OCI-LY1 (cell line): Measurements from ENCODE around the gene LCE1F.

ENCODE experiments used
- CTCF ChIP-seq: fragments of 200-600 bp; sonication (generic), shearing (Covaris generic); IDR thresholded peaks from 2 replicates; pipeline ENCODE4 v1.5.1; 2017; ENCODE audit warnings: mild to moderate bottlenecking, antibody characterized with exemption, low read length, moderate library complexity, mixed read lengths
- EZH2 ChIP-seq: fragments of 200-600 bp; sonication (generic), shearing (Covaris generic); IDR thresholded peaks from 2 replicates; pipeline ENCODE4 v1.8.0; 2017; ENCODE audit warnings: borderline replicate concordance, mixed run types, mild to moderate bottlenecking, antibody characterized with exemption, low read length, moderate library complexity, mixed read lengths

- TF ChIP-seq CTCF (no peak), EZH2 (no peak)
These were observed 21.5 kb downstream of the LCE1F start, which contains the start of gene LCE1D for GRCh38 chr1:152796421-152796820.
